HepG2 (cell line): Measurements from ENCODE around the gene RUNX2. TPM values are rescaled to one million over a fixed set of nuclear protein-coding genes. Genes with fewer than 3 reads are reported as not detected.

Source experiments
- ATAC-seq: fragments of 200-7000 bp; cut with Tn5 transposase; 3 replicates; pipeline ENCODE4 v1.9.1; 2020; ENCODE audit warnings: mild to moderate bottlenecking, moderate library complexity
- BruUV-seq: library from RNA; stranded (reverse); fragments of 400-500 nt; replicated peaks from 2 replicates; lab custom pipeline; 2021; lab: Mats Ljungman, UMichigan
- CTCF ChIA-PET: fragments of 300-600 bp; formaldehyde crosslinking; extraction: SDS; loops from one replicate; lab custom pipeline; 2021; ENCODE audit warnings: low total read pairs, inconsistent platforms, low intra/inter-chr PET ratio; lab: Yijun Ruan, JAX
- POLR2A ChIA-PET: fragments of 350-600 bp; sonication (Branson Sonifier 250); formaldehyde crosslinking; loops from one replicate; lab custom pipeline; 2020; ENCODE audit warnings: antibody characterized with exemption, inconsistent platforms; lab: Yijun Ruan, JAX
- DNase-seq: peaks from one replicate; pipeline ENCODE4 v3.0.0-alpha.2; 2015; ENCODE audit warnings: low spot score
- FAIRE-seq: peaks from 3 replicates; lab custom pipeline; 2011; peaks lifted over from hg19 to GRCh38; lab: Jason Lieb, UNC
- H2AFZ ChIP-seq: one replicate; pipeline ENCODE4 v1.6.1; 2011; ENCODE audit warnings: low read length, inconsistent platforms
- H3K27ac ChIP-seq: fragments of 300-600 bp; 3 replicates; pipeline ENCODE4 v1.8.0; 2011; ENCODE audit warnings: mixed run types, mild to moderate bottlenecking, mixed read lengths, low read length, inconsistent platforms; ENCODE audit not compliant: insufficient read depth; ENCODE audit errors: extremely low read length
- H3K27me3 ChIP-seq, 2 experiments: fragments of 200-600 bp in 1 of 2; 2 replicates in 1 of 2; 3 replicates in 1 of 2; pipeline versions ENCODE4 v1.6.0 to v1.8.0; 2011; ENCODE audit warnings: low read length in 2 of 2, mild to moderate bottlenecking in 2 of 2, moderate library complexity in 2 of 2, inconsistent platforms in 1 of 2; ENCODE audit not compliant: insufficient read depth in 2 of 2, control insufficient read depth in 1 of 2
- H3K36me3 ChIP-seq, 2 experiments: fragments of 200-600 bp in 1 of 2; replicated peaks in 1 of 2; 2 replicates in 1 of 2; 3 replicates in 1 of 2; pipeline versions ENCODE4 v1.5.1 to v1.8.0; 2011; ENCODE audit warnings: low read length in 2 of 2, inconsistent platforms in 1 of 2; ENCODE audit not compliant: insufficient read depth in 2 of 2, control insufficient read depth in 1 of 2
- H3K4me1 ChIP-seq: 2 replicates; pipeline ENCODE4 v1.5.1; 2012; ENCODE audit warnings: low read length, inconsistent platforms; ENCODE audit not compliant: insufficient read depth
- H3K4me2 ChIP-seq: 2 replicates; pipeline ENCODE4 v1.6.0; 2011; ENCODE audit warnings: low read depth, low read length, inconsistent platforms
- H3K4me3 ChIP-seq, 3 experiments: fragments of 200-600 bp in 1 of 3; sonication (generic), shearing (Covaris generic) in 1 of 3; replicated peaks in 1 of 3; 2 replicates each; pipeline ENCODE4 v1.5.1; 2011 to 2016; ENCODE audit warnings: low read length in 3 of 3, inconsistent platforms in 2 of 3, low read depth in 2 of 3, mild to moderate bottlenecking in 2 of 3, control low read depth in 1 of 3, mixed read lengths in 1 of 3; ENCODE audit not compliant: insufficient read depth in 1 of 3
- H3K79me2 ChIP-seq: one replicate; pipeline ENCODE4 v1.6.1; 2011; ENCODE audit warnings: low read length, inconsistent platforms; ENCODE audit not compliant: insufficient read depth
- H3K9ac ChIP-seq: 2 replicates; pipeline ENCODE4 v1.6.0; 2011; ENCODE audit warnings: mild to moderate bottlenecking, low read depth, low read length, inconsistent platforms; ENCODE audit not compliant: insufficient read depth
- H3K9me3 ChIP-seq: 2 replicates; pipeline ENCODE4 v1.5.1; 2012; ENCODE audit warnings: mild to moderate bottlenecking, low read length
- H4K20me1 ChIP-seq: 2 replicates; pipeline ENCODE4 v1.6.0; 2011; ENCODE audit warnings: inconsistent platforms, mild to moderate bottlenecking, low read length, moderate library complexity; ENCODE audit not compliant: insufficient read depth
- IRX3 ChIP-seq: sonication (generic); formaldehyde crosslinking; IDR thresholded peaks from 2 replicates; pipeline ENCODE4 v1.8.1; 2023; ENCODE audit warnings: mild to moderate bottlenecking, low read depth, missing genetic modification reagents, borderline replicate concordance
- MBNL3 ChIP-seq: fragments of 250-450 bp; sonication (Bioruptor Pico); conservative IDR thresholded peaks from 2 replicates; pipeline ENCODE4 v1.8.0; 2022; ENCODE audit warnings: mild to moderate bottlenecking, inconsistent platforms
- MNT ChIP-seq: fragments of 450-650 bp; IDR thresholded peaks from 2 replicates; pipeline ENCODE4 v1.6.1; 2016
- MXI1 ChIP-seq: IDR thresholded peaks from 3 replicates; pipeline ENCODE4 v1.6.1; 2012; ENCODE audit warnings: low read depth, low read length, inconsistent platforms, borderline replicate concordance
- NBN ChIP-seq: fragments of 450-650 bp; conservative IDR thresholded peaks from 2 replicates; pipeline ENCODE4 v1.6.1; 2017
- SOX6 ChIP-seq, 2 experiments: fragments of 450-650 bp in 1 of 2; sonication (generic) in 1 of 2; formaldehyde crosslinking in 1 of 2; IDR thresholded peaks; 2 replicates each; pipeline versions ENCODE4 v1.4.0 to v1.6.1; 2017 to 2020; ENCODE audit warnings: antibody characterized with exemption in 1 of 2, mild to moderate bottlenecking in 1 of 2, missing genetic modification reagents in 1 of 2
- ZKSCAN1 ChIP-seq: fragments of 150-350 bp; IDR thresholded peaks from 2 replicates; pipeline ENCODE4 v1.6.1; 2014; ENCODE audit warnings: low read length
- ZNF160 ChIP-seq: sonication (generic); formaldehyde crosslinking; IDR thresholded peaks from 2 replicates; pipeline ENCODE4 v1.8.0; 2022; ENCODE audit warnings: mild to moderate bottlenecking, inconsistent platforms, missing genetic modification reagents
- ZNF331 ChIP-seq: sonication (generic); formaldehyde crosslinking; IDR thresholded peaks from 2 replicates; pipeline ENCODE4 v1.4.0; 2020; ENCODE audit warnings: missing genetic modification reagents
- ZNF546 ChIP-seq: sonication (generic); formaldehyde crosslinking; conservative IDR thresholded peaks from 2 replicates; pipeline ENCODE4 v1.8.1; 2023; ENCODE audit warnings: mild to moderate bottlenecking, missing genetic modification reagents
- ZNF558 ChIP-seq: sonication (generic); formaldehyde crosslinking; IDR thresholded peaks from 2 replicates; pipeline ENCODE4 v1.9.0; 2022; ENCODE audit warnings: mild to moderate bottlenecking, missing genetic modification reagents, borderline replicate concordance
- ZNF713 ChIP-seq: sonication (generic); formaldehyde crosslinking; IDR thresholded peaks from 2 replicates; pipeline ENCODE4 v1.4.0; 2020; ENCODE audit warnings: mild to moderate bottlenecking, missing genetic modification reagents
- ZNF761 ChIP-seq: sonication (generic); formaldehyde crosslinking; conservative IDR thresholded peaks from 2 replicates; pipeline ENCODE4 v1.4.0; 2020; ENCODE audit warnings: mild to moderate bottlenecking, missing genetic modification reagents
- in situ Hi-C: cut with HindIII; loops from 2 replicates; pipeline ENCODE4 v1.10.0; 2017; ENCODE audit warnings: low pct_unique_long_range_greater_than_20kb; ENCODE audit not compliant: extremely low pct_ligation_motif_present
- intact Hi-C: fragments of 100-400 bp; cut with micrococcal nuclease; formaldehyde crosslinking; loops from one replicate; pipeline ENCODE4 v1.10.0; 2022; ENCODE audit not compliant: unreplicated experiment
- polyA plus RNA-seq, 8 experiments: library from polyadenylated mRNA; depleted of rRNA in 3 of 8; stranded (reverse) in 7 of 8; unstranded in 1 of 8; fragments of >200 nt; fragmentation: Illumina TruSeq in 4 of 8; extraction: Trizol in 4 of 8; gene quantifications; 2 replicates each; pipeline versions ENCODE4 v1.2.1 to v1.2.3, GENCODE V29; 2011 to 2016; ENCODE audit warnings: low read depth in 4 of 8, missing spikeins in 1 of 8, mixed read lengths in 1 of 8; ENCODE audit not compliant: insufficient read depth in 1 of 8
- total RNA-seq, 5 experiments: library from RNA; depleted of rRNA; stranded (reverse); fragments of >200 nt; fragmentation: Illumina TruSeq; extraction: Trizol; gene quantifications; 2 replicates each; pipeline ENCODE4 v1.2.3, GENCODE V29; 2016; ENCODE audit warnings: low read depth in 1 of 5
- TF ChIP-seq, protein P1 (sequence below): sonication (generic); formaldehyde crosslinking; IDR thresholded peaks from 2 replicates; pipeline ENCODE4 v1.9.0; 2021; ENCODE audit warnings: missing genetic modification reagents, mild to moderate bottlenecking, borderline replicate concordance
- TF ChIP-seq, protein P2 (sequence below): sonication (generic); formaldehyde crosslinking; IDR thresholded peaks from 2 replicates; pipeline ENCODE4 v1.5.0; 2020; ENCODE audit warnings: missing genetic modification reagents

Gene RUNX2
- total and polyA plus RNA-seq, 2 of the 13 experiments (the other 11 are each of a cell fraction or from before 2014, with no cell fraction given): not detected

DNA sequence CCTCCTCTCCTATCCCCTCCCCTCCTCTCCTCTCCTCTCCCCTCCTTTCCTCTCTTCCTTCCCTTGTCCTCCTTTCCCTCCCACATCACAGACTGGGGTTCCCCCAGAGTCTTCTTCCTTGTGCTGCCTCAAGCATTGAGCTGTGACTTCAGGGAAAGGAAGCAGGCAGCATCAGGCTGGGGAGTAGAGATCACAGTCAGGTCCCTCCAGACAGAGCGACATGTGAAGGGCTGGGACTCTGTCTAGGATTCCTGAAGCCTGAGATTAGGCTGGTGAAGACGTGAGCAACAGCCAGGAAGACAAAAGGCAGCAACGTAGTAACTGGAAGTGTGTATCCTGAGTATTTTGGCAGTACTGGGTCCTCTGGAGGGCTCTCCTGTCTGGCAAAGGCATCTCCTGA lies 315.0 kb downstream of the RUNX2 start (continued):
- TF ChIP-seq, protein P1, sequence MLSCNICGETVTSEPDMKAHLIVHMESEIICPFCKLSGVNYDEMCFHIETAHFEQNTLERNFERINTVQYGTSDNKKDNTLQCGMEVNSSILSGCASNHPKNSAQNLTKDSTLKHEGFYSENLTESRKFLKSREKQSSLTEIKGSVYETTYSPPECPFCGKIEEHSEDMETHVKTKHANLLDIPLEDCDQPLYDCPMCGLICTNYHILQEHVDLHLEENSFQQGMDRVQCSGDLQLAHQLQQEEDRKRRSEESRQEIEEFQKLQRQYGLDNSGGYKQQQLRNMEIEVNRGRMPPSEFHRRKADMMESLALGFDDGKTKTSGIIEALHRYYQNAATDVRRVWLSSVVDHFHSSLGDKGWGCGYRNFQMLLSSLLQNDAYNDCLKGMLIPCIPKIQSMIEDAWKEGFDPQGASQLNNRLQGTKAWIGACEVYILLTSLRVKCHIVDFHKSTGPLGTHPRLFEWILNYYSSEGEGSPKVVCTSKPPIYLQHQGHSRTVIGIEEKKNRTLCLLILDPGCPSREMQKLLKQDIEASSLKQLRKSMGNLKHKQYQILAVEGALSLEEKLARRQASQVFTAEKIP: no peak
- no peak for TF ChIP-seq MBNL3 (CRISPR knock-in tag)
- TF ChIP-seq ZNF160 (CRISPR knock-in tag): no peak
- TF ChIP-seq ZNF546 (CRISPR knock-in tag): no peak
- no peak for TF ChIP-seq NBN
- no peak for TF ChIP-seq ZNF713
- TF ChIP-seq ZKSCAN1: no peak
- no peak for TF ChIP-seq IRX3 (CRISPR knock-in tag)

DNA sequence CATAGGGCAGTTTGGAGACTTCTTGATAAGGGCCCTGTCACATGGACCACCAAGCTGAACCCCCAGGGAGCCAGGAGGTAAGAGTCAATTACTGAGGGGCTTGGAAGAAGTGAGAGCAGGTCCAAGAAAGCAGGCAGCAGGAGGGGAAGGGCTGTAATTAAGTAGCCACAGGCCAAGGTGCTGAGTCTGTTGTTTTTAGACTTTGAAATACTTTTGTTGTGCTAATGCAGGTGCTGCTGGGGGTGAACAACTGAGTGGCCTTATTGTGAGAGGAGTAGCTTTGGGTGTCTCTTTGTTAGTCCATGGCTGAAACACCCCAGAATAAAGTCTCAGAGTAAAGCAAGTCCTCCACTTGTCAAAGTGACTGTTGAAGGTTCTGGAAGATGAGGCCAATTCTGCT lies 316.6 kb downstream of the RUNX2 start:
- Histone ChIP-seq H2AFZ (no peak overlapping the region), H3K27me3 (peaks cover 0 to 74% of the 10 kb centered on the region in 2 experiments; a peak in 4 of 5 replicates), H3K4me1 (no peaks in the 10 kb centered on the region), H3K4me2 (no peak overlapping the region), H3K4me3 (no peak overlapping the region), H3K79me2 (no peaks in the 10 kb centered on the region), H3K9me3 (no peaks in the 10 kb centered on the region), H4K20me1 (no peaks in the 10 kb centered on the region), H3K27ac (no peak overlapping the region), H3K36me3 (no peaks in the 10 kb centered on the region), H3K9ac (no peak overlapping the region)
- ATAC-seq (no peak), FAIRE-seq (no peak), DNase-seq (no peak)
- intact Hi-C loops: no loop called here
- TF ChIP-seq MXI1 (no peak), MNT (0 out of 2 replicates have a peak, but pooled peaks have one; percentile 4), ZNF331 (no peak), SOX6 (IDR thresholded peaks at IDR 0.05) (no peak), SOX6 (CRISPR knock-in tag; IDR thresholded peaks at IDR 0.05) (no peak), ZNF558 (CRISPR knock-in tag) (no peak), ZNF761 (CRISPR knock-in tag) (no peak)
- TF ChIP-seq, protein P2, sequence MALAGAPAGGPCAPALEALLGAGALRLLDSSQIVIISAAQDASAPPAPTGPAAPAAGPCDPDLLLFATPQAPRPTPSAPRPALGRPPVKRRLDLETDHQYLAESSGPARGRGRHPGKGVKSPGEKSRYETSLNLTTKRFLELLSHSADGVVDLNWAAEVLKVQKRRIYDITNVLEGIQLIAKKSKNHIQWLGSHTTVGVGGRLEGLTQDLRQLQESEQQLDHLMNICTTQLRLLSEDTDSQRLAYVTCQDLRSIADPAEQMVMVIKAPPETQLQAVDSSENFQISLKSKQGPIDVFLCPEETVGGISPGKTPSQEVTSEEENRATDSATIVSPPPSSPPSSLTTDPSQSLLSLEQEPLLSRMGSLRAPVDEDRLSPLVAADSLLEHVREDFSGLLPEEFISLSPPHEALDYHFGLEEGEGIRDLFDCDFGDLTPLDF (CRISPR knock-in tag): no peak
- CTCF ChIA-PET: no interaction called here
- no TSS peak for BruUV-seq
- POLR2A ChIA-PET: no interaction called here
- in situ Hi-C loops: no loop called here
